SH-SY5Y (cell line): ENCODE results near the gene IL1RL1.

Source experiments
- GATA2 ChIP-seq: IDR thresholded peaks from 2 replicates; pipeline ENCODE4 v1.6.1; 2011; ENCODE audit warnings: mild to moderate bottlenecking, low read depth, low read length
- GATA3 ChIP-seq: IDR thresholded peaks from 2 replicates; pipeline ENCODE4 v1.6.1; 2011; ENCODE audit warnings: low read depth, mild to moderate bottlenecking, low read length, moderate library complexity

Gene IL1RL1

DNA sequence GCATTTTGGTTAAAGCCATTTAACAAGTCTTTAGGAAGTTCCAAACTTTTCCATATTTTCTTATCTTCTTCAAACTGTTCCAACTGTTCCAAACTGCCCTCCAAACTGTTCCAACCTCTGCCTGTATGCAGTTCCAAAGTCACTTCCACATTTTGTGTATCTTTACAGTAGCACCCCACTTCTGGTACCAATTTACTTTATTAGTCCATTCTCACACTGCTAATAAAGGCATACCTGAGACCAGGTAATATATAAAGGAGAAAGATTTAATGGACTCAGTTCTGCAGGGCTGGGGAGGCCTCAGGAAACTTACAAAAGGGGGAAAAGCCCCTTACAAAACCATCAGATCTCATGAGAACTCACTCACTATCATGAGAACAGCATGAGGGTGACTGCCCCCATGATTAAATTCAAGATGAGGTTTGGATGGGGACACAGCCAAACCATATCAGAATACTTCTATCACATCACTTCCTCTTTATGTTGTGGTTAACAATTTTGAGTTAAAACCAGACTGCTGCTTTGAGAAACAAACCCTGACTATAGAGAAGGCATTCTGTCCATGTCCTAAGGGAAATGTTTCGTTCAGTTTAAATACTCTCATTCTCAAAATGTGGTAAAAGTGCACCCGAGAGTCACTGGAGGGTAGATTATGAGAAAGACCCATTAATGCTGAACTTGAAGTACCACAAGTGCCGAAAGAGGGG lies 55.2 kb downstream of the IL1RL1 start:
- TF ChIP-seq GATA3 (no peak), GATA2 (no peak)

GRCh38 chr2:102367331-102367971 lies 56.1 kb downstream of the IL1RL1 start:
- TF ChIP-seq GATA3, result no peak
- TF ChIP-seq GATA2, result no peak

GRCh38 chr2:102368461-102369109 lies 57.2 kb downstream of the IL1RL1 start:
- TF ChIP-seq GATA2, result no peak
- TF ChIP-seq GATA3, result no peak

DNA sequence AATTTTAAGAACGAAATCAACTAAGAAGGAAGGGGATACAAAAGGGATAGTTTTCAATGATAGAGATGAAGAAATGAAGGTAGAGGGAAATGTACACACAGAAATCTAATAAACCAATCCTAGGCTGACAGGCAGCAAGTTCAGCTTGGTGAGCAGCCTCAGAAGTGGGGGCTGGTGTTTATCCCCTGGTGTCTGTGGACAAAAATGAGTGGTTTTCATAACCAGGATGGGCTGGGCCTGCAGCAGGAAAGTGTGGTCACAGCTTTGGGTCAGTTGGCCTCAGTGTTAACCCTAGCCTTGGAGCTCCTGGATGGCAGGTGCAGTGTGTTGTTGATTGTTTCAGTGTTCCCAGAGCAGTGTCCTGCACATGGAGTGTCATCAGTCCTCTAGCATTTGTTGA lies 58.5 kb downstream of the IL1RL1 start:
- TF ChIP-seq GATA3 (no peak), GATA2 (no peak)

DNA sequence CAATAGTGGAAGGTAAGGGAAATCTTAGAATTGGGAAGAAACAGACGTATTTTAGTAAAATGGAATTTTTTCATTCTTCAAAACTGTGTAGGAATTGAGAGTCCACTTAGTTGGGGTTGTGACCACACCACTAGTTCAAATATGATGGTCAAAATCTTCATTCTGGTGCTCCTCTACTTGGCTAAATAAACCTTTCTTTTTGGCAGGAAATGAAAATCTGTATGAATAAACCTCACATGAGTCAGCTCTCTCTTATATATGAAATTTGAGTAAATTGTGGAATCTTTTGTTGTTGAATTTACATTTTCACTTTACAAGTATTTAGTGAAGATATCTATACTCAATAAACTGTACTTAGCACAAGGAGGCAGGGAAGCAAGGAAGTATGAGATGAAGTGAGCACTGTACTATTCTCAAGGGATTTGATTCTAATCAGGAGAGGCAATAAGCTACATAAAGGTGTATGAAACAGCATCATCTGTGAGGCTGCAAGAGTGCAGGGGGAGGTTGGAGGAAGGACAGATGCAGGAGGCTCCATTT lies 64.8 kb downstream of the IL1RL1 start:
- TF ChIP-seq GATA2 (no peak), GATA3 (no peak)

GRCh38 chr2:102383722-102384121 lies 72.4 kb downstream of the IL1RL1 start:
- no peak for TF ChIP-seq GATA2
- TF ChIP-seq GATA3, result no peak

DNA sequence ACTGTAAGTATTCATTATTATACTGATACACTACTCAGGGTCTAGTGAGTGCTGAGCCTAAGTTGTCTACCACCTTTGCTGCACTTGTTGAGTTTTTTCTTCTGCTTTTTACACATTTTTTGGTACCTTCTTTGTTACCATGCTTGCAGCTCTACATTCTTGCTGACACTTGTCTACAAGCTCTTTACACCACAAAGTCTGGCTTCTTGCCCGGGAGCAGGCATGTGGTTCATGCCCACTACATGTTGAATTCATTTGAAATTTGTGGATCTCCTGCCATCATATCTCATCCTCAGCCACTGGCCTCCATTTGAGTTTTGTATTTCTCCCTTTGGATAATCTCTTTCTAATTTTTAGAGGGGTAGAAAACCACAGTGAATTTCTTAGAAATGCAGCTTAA lies 74.2 kb downstream of the IL1RL1 start:
- TF ChIP-seq GATA2 (no peak), GATA3 (no peak)

- TF ChIP-seq GATA2 (no peak), GATA3 (no peak)
These were observed 74.6 kb downstream of the IL1RL1 start for GRCh38 chr2:102386004-102386403.

GRCh38 chr2:102386867-102387541 lies 75.6 kb downstream of the IL1RL1 start:
- TF ChIP-seq GATA2 (no peak), GATA3 (no peak)

- TF ChIP-seq GATA3 (no peak), GATA2 (no peak)
These were observed 76.6 kb downstream of the IL1RL1 start for GRCh38 chr2:102387763-102388546.

DNA sequence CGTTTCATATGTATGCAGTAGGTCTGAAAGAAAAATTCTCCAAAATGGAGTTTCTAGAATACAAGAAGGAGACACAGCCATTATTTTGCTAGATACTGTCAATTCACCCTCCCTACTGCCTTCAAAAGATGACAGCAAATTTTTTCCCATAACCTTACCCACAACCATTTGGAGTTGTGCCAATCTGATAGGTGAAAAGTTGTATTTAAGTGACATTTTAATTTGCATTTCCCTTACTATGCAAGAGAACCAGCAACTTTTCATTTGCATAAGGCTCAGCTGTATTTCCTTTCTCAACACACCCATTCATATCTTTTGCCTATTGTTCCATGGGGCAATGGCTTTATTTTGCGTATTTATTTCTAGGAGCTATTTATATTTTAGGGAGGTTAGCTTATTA lies 80.2 kb downstream of the IL1RL1 start:
- no peak for TF ChIP-seq GATA3
- no peak for TF ChIP-seq GATA2

GRCh38 chr2:102392096-102392495 lies 80.7 kb downstream of the IL1RL1 start:
- TF ChIP-seq GATA3 (no peak), GATA2 (no peak)

GRCh38 chr2:102392942-102393341 lies 81.6 kb downstream of the IL1RL1 start:
- TF ChIP-seq GATA2 (no peak), GATA3 (no peak)
